OCI-LY1 (cell line): ENCODE results near the gene PPIP5K1.

Source experiments
- H2AFZ ChIP-seq: fragments of 200-600 bp; sonication (generic), shearing (Covaris generic); 2 replicates; pipeline ENCODE4 v1.6.0; 2014; ENCODE audit warnings: antibody characterized with exemption, mild to moderate bottlenecking, low read length
- H3F3A ChIP-seq: fragments of 200-600 bp; sonication (generic), shearing (Covaris generic); 2 replicates; pipeline ENCODE4 v1.6.0; 2014; ENCODE audit warnings: mild to moderate bottlenecking, antibody characterized with exemption, low read length, moderate library complexity; ENCODE audit not compliant: insufficient read depth
- H3K27ac ChIP-seq: fragments of 200-600 bp; sonication (generic); 2 replicates; pipeline ENCODE4 v1.5.1; 2014; ENCODE audit warnings: low read length, mixed run types, mild to moderate bottlenecking, low read depth; ENCODE audit not compliant: poor library complexity, severe bottlenecking
- H3K27me3 ChIP-seq: fragments of 200-600 bp; sonication (generic); 2 replicates; pipeline ENCODE4 v1.6.0; 2014; ENCODE audit warnings: antibody characterized with exemption, mild to moderate bottlenecking, low read length, moderate library complexity; ENCODE audit not compliant: insufficient read depth
- H3K36me3 ChIP-seq: fragments of 200-600 bp; sonication (generic); 2 replicates; pipeline ENCODE4 v1.6.1; 2014; ENCODE audit warnings: mild to moderate bottlenecking, antibody characterized with exemption, low read length, moderate library complexity, mixed read lengths; ENCODE audit not compliant: insufficient read depth
- H3K4me1 ChIP-seq: fragments of 200-600 bp; sonication (generic); 2 replicates; pipeline ENCODE4 v1.5.1; 2014; ENCODE audit warnings: mild to moderate bottlenecking, low read length, moderate library complexity; ENCODE audit not compliant: insufficient read depth, severe bottlenecking
- H3K4me2 ChIP-seq: fragments of 200-600 bp; sonication (generic), shearing (Covaris generic); 2 replicates; pipeline ENCODE4 v1.6.1; 2014; ENCODE audit warnings: low read length
- H3K4me3 ChIP-seq: fragments of 200-600 bp; sonication (generic); 2 replicates; pipeline ENCODE4 v1.5.1; 2014; ENCODE audit warnings: low read length, low read depth, mild to moderate bottlenecking, mixed read lengths; ENCODE audit not compliant: poor library complexity, severe bottlenecking
- H3K79me2 ChIP-seq: fragments of 200-600 bp; shearing (Covaris generic); 2 replicates; pipeline ENCODE4 v1.6.1; 2016; ENCODE audit warnings: mixed run types, low read length, mixed read lengths; ENCODE audit not compliant: insufficient read depth
- H3K9ac ChIP-seq: fragments of 200-600 bp; sonication (generic), shearing (Covaris generic); 2 replicates; pipeline ENCODE4 v1.6.1; 2014; ENCODE audit warnings: mild to moderate bottlenecking, low read length, mixed read lengths
- H3K9me2 ChIP-seq: fragments of 200-600 bp; sonication (generic), shearing (Covaris generic); 2 replicates; pipeline ENCODE4 v1.6.1; 2014; ENCODE audit warnings: low read depth, mild to moderate bottlenecking, low read length, mixed read lengths
- H3K9me3 ChIP-seq: fragments of 200-600 bp; shearing (Covaris generic); 2 replicates; pipeline ENCODE4 v1.6.1; 2014; ENCODE audit warnings: low read length, mixed read lengths
- H4K20me1 ChIP-seq: fragments of 200-600 bp; sonication (generic), shearing (Covaris generic); 2 replicates; pipeline ENCODE4 v1.6.0; 2016; ENCODE audit warnings: mild to moderate bottlenecking, low read length; ENCODE audit not compliant: insufficient read depth
- EZH2 ChIP-seq: fragments of 200-600 bp; sonication (generic), shearing (Covaris generic); IDR thresholded peaks from 2 replicates; pipeline ENCODE4 v1.8.0; 2017; ENCODE audit warnings: borderline replicate concordance, mixed run types, mild to moderate bottlenecking, antibody characterized with exemption, low read length, moderate library complexity, mixed read lengths
- TF ChIP-seq, protein P1 (sequence below): fragments of 200-600 bp; sonication (generic), shearing (Covaris generic); IDR thresholded peaks from 2 replicates; pipeline ENCODE4 v1.5.1; 2017; ENCODE audit warnings: mild to moderate bottlenecking, antibody characterized with exemption, low read length, moderate library complexity, mixed read lengths

PPIP5K1 gene

DNA sequence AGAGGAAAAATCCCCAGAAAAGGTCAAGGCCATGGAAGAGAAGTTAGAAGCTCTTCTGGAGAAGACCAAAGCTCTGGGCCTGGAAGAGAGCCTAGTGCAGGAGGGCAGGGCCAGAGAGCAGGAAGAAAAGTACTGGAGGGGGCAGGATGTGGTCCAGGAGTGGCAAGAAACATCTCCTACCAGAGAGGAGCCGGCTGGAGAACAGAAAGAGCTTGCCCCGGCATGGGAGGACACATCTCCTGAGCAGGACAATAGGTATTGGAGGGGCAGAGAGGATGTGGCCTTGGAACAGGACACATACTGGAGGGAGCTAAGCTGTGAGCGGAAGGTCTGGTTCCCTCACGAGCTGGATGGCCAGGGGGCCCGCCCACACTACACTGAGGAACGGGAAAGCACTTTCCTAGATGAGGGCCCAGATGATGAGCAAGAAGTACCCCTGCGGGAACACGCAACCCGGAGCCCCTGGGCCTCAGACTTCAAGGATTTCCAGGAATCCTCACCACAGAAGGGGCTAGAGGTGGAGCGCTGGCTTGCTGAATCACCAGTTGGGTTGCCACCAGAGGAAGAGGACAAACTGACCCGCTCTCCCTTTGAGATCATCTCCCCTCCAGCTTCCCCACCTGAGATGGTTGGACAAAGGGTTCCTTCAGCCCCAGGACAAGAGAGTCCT is 63.6 kb downstream of the PPIP5K1 start:
- no peaks in the 10 kb centered on the region for H3K79me2 ChIP-seq

GRCh38 chr15:43525131-43525530 is 64.9 kb downstream of the PPIP5K1 start:
- no peak overlapping the region for H2AFZ ChIP-seq
- H3K9ac ChIP-seq: no peak overlapping the region
- H3K4me3 ChIP-seq: no peak overlapping the region
- H3K79me2 ChIP-seq: no peaks in the 10 kb centered on the region
- H3K4me2 ChIP-seq: no peak overlapping the region
- no peaks in the 10 kb centered on the region for H3F3A ChIP-seq
- TF ChIP-seq, protein P1, sequence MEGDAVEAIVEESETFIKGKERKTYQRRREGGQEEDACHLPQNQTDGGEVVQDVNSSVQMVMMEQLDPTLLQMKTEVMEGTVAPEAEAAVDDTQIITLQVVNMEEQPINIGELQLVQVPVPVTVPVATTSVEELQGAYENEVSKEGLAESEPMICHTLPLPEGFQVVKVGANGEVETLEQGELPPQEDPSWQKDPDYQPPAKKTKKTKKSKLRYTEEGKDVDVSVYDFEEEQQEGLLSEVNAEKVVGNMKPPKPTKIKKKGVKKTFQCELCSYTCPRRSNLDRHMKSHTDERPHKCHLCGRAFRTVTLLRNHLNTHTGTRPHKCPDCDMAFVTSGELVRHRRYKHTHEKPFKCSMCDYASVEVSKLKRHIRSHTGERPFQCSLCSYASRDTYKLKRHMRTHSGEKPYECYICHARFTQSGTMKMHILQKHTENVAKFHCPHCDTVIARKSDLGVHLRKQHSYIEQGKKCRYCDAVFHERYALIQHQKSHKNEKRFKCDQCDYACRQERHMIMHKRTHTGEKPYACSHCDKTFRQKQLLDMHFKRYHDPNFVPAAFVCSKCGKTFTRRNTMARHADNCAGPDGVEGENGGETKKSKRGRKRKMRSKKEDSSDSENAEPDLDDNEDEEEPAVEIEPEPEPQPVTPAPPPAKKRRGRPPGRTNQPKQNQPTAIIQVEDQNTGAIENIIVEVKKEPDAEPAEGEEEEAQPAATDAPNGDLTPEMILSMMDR: no peak
- TF ChIP-seq EZH2: no peak
- H3K4me1 ChIP-seq: no peaks in the 10 kb centered on the region
- H3K9me3 ChIP-seq: no peaks in the 10 kb centered on the region
- H3K36me3 ChIP-seq: peaks cover 16% of the 10 kb centered on the region; the same call in 1 of the 2 replicates
- no peaks in the 10 kb centered on the region for H3K9me2 ChIP-seq
- no peaks in the 10 kb centered on the region for H4K20me1 ChIP-seq
- no peaks in the 10 kb centered on the region for H3K27me3 ChIP-seq
- no peak overlapping the region for H3K27ac ChIP-seq

More for the DNA sequence above, 63.6 kb downstream of the PPIP5K1 start:
- no peak overlapping the region for H3K4me3 ChIP-seq
- no peak overlapping the region for H3K27ac ChIP-seq
- no peaks in the 10 kb centered on the region for H3F3A ChIP-seq
- no peaks in the 10 kb centered on the region for H3K4me1 ChIP-seq
- no peak overlapping the region for H3K4me2 ChIP-seq
- H3K9ac ChIP-seq: no peak overlapping the region
- H3K27me3 ChIP-seq: no peaks in the 10 kb centered on the region
- no peaks in the 10 kb centered on the region for H3K9me3 ChIP-seq
- H2AFZ ChIP-seq: no peak overlapping the region
- peaks cover 9% of the 10 kb centered on the region; the same call in 1 of the 2 replicates for H3K36me3 ChIP-seq
- TF ChIP-seq EZH2: no peak
- TF ChIP-seq, protein P1: no peak
- H3K9me2 ChIP-seq: no peaks in the 10 kb centered on the region
- H4K20me1 ChIP-seq: no peaks in the 10 kb centered on the region

DNA sequence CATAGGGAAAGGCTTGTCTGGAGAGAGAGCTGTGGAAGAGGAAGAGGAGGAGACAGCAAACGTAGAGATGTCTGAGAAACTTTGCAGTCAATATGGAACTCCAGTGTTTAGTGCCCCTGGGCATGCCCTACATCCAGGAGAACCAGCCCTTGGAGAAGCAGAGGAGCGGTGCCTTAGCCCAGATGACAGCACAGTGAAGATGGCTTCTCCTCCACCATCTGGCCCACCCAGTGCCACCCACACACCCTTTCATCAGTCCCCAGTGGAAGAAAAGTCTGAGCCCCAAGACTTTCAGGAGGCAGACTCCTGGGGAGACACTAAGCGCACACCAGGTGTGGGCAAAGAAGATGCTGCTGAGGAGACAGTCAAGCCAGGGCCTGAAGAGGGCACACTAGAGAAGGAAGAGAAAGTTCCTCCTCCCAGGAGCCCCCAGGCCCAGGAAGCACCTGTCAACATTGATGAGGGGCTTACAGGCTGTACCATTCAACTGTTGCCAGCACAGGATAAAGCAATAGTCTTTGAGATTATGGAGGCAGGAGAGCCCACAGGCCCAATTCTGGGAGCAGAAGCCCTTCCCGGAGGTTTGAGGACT is 65.7 kb downstream of the PPIP5K1 start:
- Histone ChIP-seq H3K27me3 (no peaks in the 10 kb centered on the region), H3K79me2 (no peaks in the 10 kb centered on the region), H3K27ac (no peak overlapping the region), H3K4me1 (peaks cover 3% of the 10 kb centered on the region), H3K9ac (no peak overlapping the region), H3K4me2 (no peak overlapping the region), H3K9me3 (no peaks in the 10 kb centered on the region), H3K36me3 (peaks cover 16% of the 10 kb centered on the region; the same call in 1 of the 2 replicates), H4K20me1 (no peaks in the 10 kb centered on the region), H3K9me2 (no peaks in the 10 kb centered on the region), H3F3A (no peaks in the 10 kb centered on the region), H2AFZ (no peak overlapping the region), H3K4me3 (no peak overlapping the region)
- TF ChIP-seq, protein P1: peak; percentile 26; the same call in 1 of the 2 replicates
- no peak for TF ChIP-seq EZH2
